T-cell (primary cell): Measurements from ENCODE around the gene SORBS1. TPM values are rescaled to one million over a fixed set of nuclear protein-coding genes. Genes with fewer than 3 reads are reported as not detected.

Source experiments
- ATAC-seq, 4 experiments: fragments of 200-7000 bp in 3 of 4; fragments of 150-1000 bp in 1 of 4; cut with Tn5 transposase; replicated peaks in 1 of 4; 1 replicate in 3 of 4; 2 replicates in 1 of 4; pipeline ENCODE4 v1.10.0; 2021; ENCODE audit warnings: moderate library complexity in 3 of 4, mild to moderate bottlenecking in 2 of 4, moderate number of reproducible peaks in 1 of 4
- CTCF ChIA-PET, 2 donors: fragments of 300-600 bp; sonication (Branson Sonifier 250); formaldehyde crosslinking; loops; one replicate each; lab custom pipeline; 2022; ENCODE audit warnings: antibody characterized with exemption in 2 of 2; lab: Charles Lee
- POLR2A ChIA-PET, 2 donors: fragments of 300-600 bp; sonication (Branson Sonifier 250); formaldehyde crosslinking; loops; one replicate each; lab custom pipeline; 2022; ENCODE audit warnings: antibody characterized with exemption in 2 of 2; lab: Charles Lee
- DNase-seq, 35 experiments: peaks; one replicate each; pipeline versions ENCODE4 v3.0.0 to v3.0.0-alpha.2; 2013 to 2023
- H3K27ac ChIP-seq: one replicate; pipeline ENCODE4 v1.5.1; 2013; ENCODE audit warnings: low read length
- H3K27me3 ChIP-seq, 2 experiments: replicated peaks in 1 of 2; 1 replicate in 1 of 2; 2 replicates in 1 of 2; pipeline versions ENCODE4 v1.6.1 to v1.7.0; 2013; ENCODE audit warnings: low read length in 1 of 2, mixed read lengths in 1 of 2; ENCODE audit not compliant: control insufficient read depth in 2 of 2, insufficient read depth in 2 of 2; ENCODE audit errors: extremely low read depth in 1 of 2
- H3K36me3 ChIP-seq, 2 donors: 1 replicate in 1 of 2; 2 replicates in 1 of 2; pipeline versions ENCODE4 v1.6.1 to v1.7.0; 2013; ENCODE audit warnings: low read length in 1 of 2; ENCODE audit not compliant: control insufficient read depth in 2 of 2, insufficient read depth in 1 of 2; ENCODE audit errors: extremely low read depth in 1 of 2
- H3K4me1 ChIP-seq, 2 experiments: 1 replicate in 1 of 2; 2 replicates in 1 of 2; pipeline versions ENCODE4 v1.6.1 to v1.7.0; 2013; ENCODE audit warnings: low read length in 2 of 2, mixed read lengths in 1 of 2; ENCODE audit not compliant: insufficient read depth in 2 of 2, control insufficient read depth in 1 of 2; ENCODE audit errors: extremely low read depth in 1 of 2
- H3K4me3 ChIP-seq, 2 donors: 1 replicate in 1 of 2; 2 replicates in 1 of 2; pipeline versions ENCODE4 v1.5.1 to v1.7.0; 2013; ENCODE audit warnings: mild to moderate bottlenecking in 2 of 2, low read length in 1 of 2, moderate library complexity in 1 of 2; ENCODE audit not compliant: control insufficient read depth in 1 of 2; ENCODE audit errors: extremely low read depth in 1 of 2
- H3K9me3 ChIP-seq: 2 replicates; pipeline ENCODE4 v1.7.0; 2013
- H3K27ac Mint-ChIP-seq, 2 donors: one replicate each; pipeline ENCODE4 v1.8.0; 2020 to 2021; ENCODE audit warnings: mild to moderate bottlenecking in 2 of 2, mixed read lengths in 2 of 2
- H3K27me3 Mint-ChIP-seq, 2 donors: one replicate each; pipeline ENCODE4 v1.8.0; 2021 to 2022; ENCODE audit warnings: mixed read lengths in 2 of 2
- H3K36me3 Mint-ChIP-seq: one replicate; pipeline ENCODE4 v1.8.0; 2021; ENCODE audit warnings: mixed read lengths
- H3K4me1 Mint-ChIP-seq, 3 donors: one replicate each; pipeline ENCODE4 v1.8.0; 2020 to 2022; ENCODE audit warnings: mixed read lengths in 3 of 3, mild to moderate bottlenecking in 1 of 3
- H3K4me3 Mint-ChIP-seq, 3 donors: one replicate each; pipeline ENCODE4 v1.8.0; 2020 to 2022; ENCODE audit warnings: mild to moderate bottlenecking in 3 of 3, mixed read lengths in 3 of 3, moderate library complexity in 3 of 3
- H3K9me3 Mint-ChIP-seq, 3 donors: one replicate each; pipeline ENCODE4 v1.8.0; 2020 to 2022; ENCODE audit warnings: mixed read lengths in 3 of 3
- WGBS: methylation state at CpG from one replicate; pipeline ENCODE4 v1.1.5; 2013; ENCODE audit warnings: missing lambda C conversion rate; ENCODE audit not compliant: insufficient coverage; 5-methylcytosine and 5-hydroxymethylcytosine counted together
- total RNA-seq, 35 experiments: library from RNA in 6 of 35; stranded (reverse) in 6 of 35; fragments of 120-200 nt in 1 of 35; gene quantifications; one replicate each; pipeline versions ENCODE4 v1.2.1 to v1.2.4 and lab custom pipeline; 2013 to 2026

Gene SORBS1
- total RNA-seq, 5 donors from 2014 or later (not counting 1 experiment from before 2014, with no cell fraction given): 0.98 to 2.4 (median 1.8) TPM

DNA sequence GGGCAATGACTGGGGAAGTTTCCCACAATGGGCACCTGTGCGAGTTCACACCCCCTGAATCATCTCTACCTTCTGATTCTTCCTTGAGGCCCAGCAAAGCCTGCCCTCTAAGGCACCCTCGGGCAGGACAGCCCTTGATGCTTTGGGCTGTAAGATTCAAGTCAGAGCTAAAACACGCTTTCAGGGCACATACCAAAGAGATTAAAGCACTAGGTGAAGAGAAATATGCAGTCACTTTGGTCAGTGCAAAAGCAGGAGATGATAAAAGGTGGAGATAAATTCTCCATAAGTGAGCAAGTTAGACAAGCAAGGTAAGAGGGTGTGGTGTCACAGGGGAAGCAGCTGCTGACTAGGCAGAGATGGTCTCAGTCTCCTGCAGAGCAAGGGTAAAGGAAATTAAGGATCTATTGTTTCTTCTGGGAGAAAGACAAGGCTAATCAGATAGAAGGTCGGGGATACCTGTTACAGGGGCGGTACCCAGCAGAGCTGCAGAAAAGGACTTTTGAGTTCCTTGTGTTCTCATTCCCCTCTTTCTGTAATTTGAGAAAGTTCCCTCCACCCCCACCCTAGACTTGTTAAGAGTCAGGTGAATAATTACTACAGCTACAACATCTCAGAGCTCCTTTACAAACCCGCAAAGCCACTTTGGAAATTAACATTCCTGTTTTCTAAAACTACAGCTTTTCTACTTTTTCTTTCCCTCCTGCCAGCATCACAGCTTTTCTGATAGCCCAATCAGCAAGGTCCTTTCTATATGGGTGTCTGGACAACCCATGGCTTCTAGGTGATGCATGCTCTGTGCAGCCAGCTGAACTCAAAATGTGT, 296.7 kb downstream of the SORBS1 start:
- WGBS: 67% methylated on average over 3 of the region's 6 CpGs
- Histone ChIP-seq H3K27me3 (peaks cover 0 to 4% of the 10 kb centered on the region in 2 experiments), H3K4me1 (no peaks in the 10 kb centered on the region), H3K9me3 (no peaks in the 10 kb centered on the region), H3K4me3 (no peak overlapping the region), H3K27ac (no peak overlapping the region), H3K36me3 (no peaks in the 10 kb centered on the region)
- DNase-seq (no peak), ATAC-seq (no peak)
- peaks cover 0 to 4% of the 10 kb centered on the region in 2 donors for H3K27me3 Mint-ChIP-seq
- no peaks in the 10 kb centered on the region for H3K9me3 Mint-ChIP-seq
- ChIA-PET CTCF (interaction anchor here in 1 of 2 donors (0.5 kb wide), 1 partner anchor 22 kb away, joined by 6 read pairs; no protein-coding TSS in a partner anchor), POLR2A (no interaction called here)
- no peak overlapping the region for H3K27ac Mint-ChIP-seq
- peaks cover 0 to 5% (median 0%) of the 10 kb centered on the region in 3 donors for H3K4me1 Mint-ChIP-seq
- peaks cover 3% of the 10 kb centered on the region for H3K36me3 Mint-ChIP-seq
- H3K4me3 Mint-ChIP-seq: no peak overlapping the region

DNA sequence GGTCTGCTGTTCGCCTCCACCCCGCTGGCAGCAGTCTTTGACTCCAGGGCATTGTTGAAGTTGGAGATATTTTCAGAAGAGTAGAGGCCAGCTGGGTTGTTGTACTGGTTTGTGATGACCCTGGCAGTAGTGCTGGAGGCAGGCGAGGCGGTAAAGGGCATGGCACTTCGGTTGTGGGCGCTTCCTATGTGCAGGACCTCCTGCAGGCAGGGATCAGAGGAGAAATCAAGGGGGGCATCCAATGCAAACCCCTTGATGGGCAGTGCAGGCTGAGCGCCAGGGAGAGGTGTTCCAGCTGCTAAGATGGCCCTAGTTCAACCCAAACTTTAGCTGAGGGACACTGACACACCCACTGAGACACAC, 297.3 kb downstream of the SORBS1 start:
- Mint-ChIP-seq H3K4me3 (no peak overlapping the region), H3K36me3 (peaks cover 3% of the 10 kb centered on the region), H3K9me3 (no peaks in the 10 kb centered on the region), H3K27me3 (peaks cover 0 to under 1% of the 10 kb centered on the region in 2 donors), H3K4me1 (peaks cover 0 to 5% (median 0%) of the 10 kb centered on the region in 3 donors), H3K27ac (no peak overlapping the region)
- no peak overlapping the region for H3K4me3 ChIP-seq
- CTCF ChIA-PET: interaction anchor here in 1 of 2 donors (0.5 kb wide), 1 partner anchor 21 kb away, joined by 6 read pairs; no protein-coding TSS in a partner anchor
- DNase-seq: no peak
- WGBS: 80% methylated on average over 5 of the region's 7 CpGs
- POLR2A ChIA-PET: no interaction called here
- no peak for ATAC-seq
- no peaks in the 10 kb centered on the region for H3K36me3 ChIP-seq
- H3K27ac ChIP-seq: no peak overlapping the region
- no peaks in the 10 kb centered on the region for H3K9me3 ChIP-seq
- peaks cover 0 to 2% of the 10 kb centered on the region in 2 experiments for H3K27me3 ChIP-seq
- no peaks in the 10 kb centered on the region for H3K4me1 ChIP-seq

GRCh38 chr10:95262763-95263518, 298.2 kb downstream of the SORBS1 start:
- WGBS: 0% methylated on average over 1 of the region's 5 CpGs

GRCh38 chr10:95261926-95262325, 299.2 kb downstream of the SORBS1 start:
- DNase-seq (no peak), ATAC-seq (no peak)
- Mint-ChIP-seq H3K27ac (no peak overlapping the region), H3K4me3 (no peak overlapping the region), H3K4me1 (peaks cover 0 to 5% (median 0%) of the 10 kb centered on the region in 3 donors), H3K36me3 (peaks cover 3% of the 10 kb centered on the region), H3K27me3 (no peaks in the 10 kb centered on the region), H3K9me3 (no peaks in the 10 kb centered on the region)
- WGBS: 100% methylated on average over 2 of the region's 3 CpGs
- Histone ChIP-seq H3K4me1 (no peaks in the 10 kb centered on the region), H3K27ac (no peak overlapping the region), H3K27me3 (no peaks in the 10 kb centered on the region), H3K9me3 (no peaks in the 10 kb centered on the region), H3K36me3 (no peaks in the 10 kb centered on the region), H3K4me3 (no peak overlapping the region)
- ChIA-PET POLR2A (interaction anchor here in 1 of 2 donors (0.6 kb wide), 1 partner anchor 45 kb away, joined by 5 read pairs; no protein-coding TSS in a partner anchor), CTCF (no interaction called here)

More at GRCh38 chr10:95262763-95263518, 298.2 kb downstream of the SORBS1 start:
- peaks cover 0 to 5% (median 0%) of the 10 kb centered on the region in 3 donors for H3K4me1 Mint-ChIP-seq
- Histone ChIP-seq H3K9me3 (no peaks in the 10 kb centered on the region), H3K36me3 (no peaks in the 10 kb centered on the region), H3K27me3 (no peaks in the 10 kb centered on the region), H3K4me3 (no peak overlapping the region), H3K4me1 (no peaks in the 10 kb centered on the region), H3K27ac (no peak overlapping the region)
- peaks cover 3% of the 10 kb centered on the region for H3K36me3 Mint-ChIP-seq
- no peak overlapping the region for H3K27ac Mint-ChIP-seq
- CTCF ChIA-PET: no interaction called here
- H3K9me3 Mint-ChIP-seq: no peaks in the 10 kb centered on the region
- ATAC-seq: no peak
- POLR2A ChIA-PET: no interaction called here
- H3K27me3 Mint-ChIP-seq: no peaks in the 10 kb centered on the region
- no peak for DNase-seq
- no peak overlapping the region for H3K4me3 Mint-ChIP-seq

Other genes starting within 250 kb of the SORBS1 start
- gene ALDH18A1, start 95.3 kb upstream of the SORBS1 start, total RNA-seq: 10 to 100 TPM; 24.7 to 32.7 (median 28.4) TPM
- 10 to 100 TPM; 16.2 to 20.2 (median 18.8) TPM for gene TCTN3, start 132.6 kb upstream of the SORBS1 start, total RNA-seq
- 1 to 10 TPM; 1.5 to 4.6 (median 1.9) TPM for gene ENTPD1, start 194.8 kb upstream of the SORBS1 start, total RNA-seq